ENCODE measurements around the gene B9D2.

- TF ChIP-seq POLR2A (IDR thresholded peaks at IDR 0.05) = no peak
- TF ChIP-seq CTCF (IDR thresholded peaks at IDR 0.05) = no peak
Measured at GRCh38 chr19:41369769-41370168, 5.8 kb upstream of the B9D2 start.
